Measurements from ENCODE around the gene OR51Q1. TPM values are rescaled to one million over a fixed set of nuclear protein-coding genes. Genes with fewer than 3 reads are reported as not detected.

The OR51Q1 gene
- total RNA-seq, 2 donors from 2014 or later, result not detected

- Histone ChIP-seq H3K27me3 (no peaks in the 10 kb centered on the region), H3K4me3 (no peak within 1 kb of the TSS), H3K27ac (no peak within 1 kb of the TSS), H3K36me3 (replicated peaks in 1 of 2; ENCODE audit: insufficient read depth in 1 of 2, low read depth in 2 of 2) (no peaks in the 10 kb centered on the region), H3K4me1 (no peaks in the 10 kb centered on the region), H3K9me3 (no peaks in the 10 kb centered on the region)
- WGBS, 2 donors, result 9 to 30% methylated on average over 2 of the region's 2 CpGs
- no peak for TF ChIP-seq POLR2A (IDR thresholded peaks at IDR 0.05)
- TF ChIP-seq CTCF (IDR thresholded peaks at IDR 0.05), result no peak
- DNase-seq (no peak), ATAC-seq (no peak)
- intact Hi-C loops (cut with DNase I), result no loop called here
Measured at GRCh38 chr11:5441414-5441813, 19.5 kb downstream of the OR51Q1 start, which contains the start of gene OR51I1. Gene OR51I1, minus strand, starts transcription at chr11:5441514. Its CDS starts 0 bp downstream, at chr11:5441514.

GRCh38 chr11:5443835-5444393 lies 22.0 kb downstream of the OR51Q1 start:
- no peak for ATAC-seq
- 26 to 38% methylated on average over 2 of the region's 2 CpGs for WGBS, 2 donors
- no peak for DNase-seq
- intact Hi-C loops (cut with DNase I), result no loop called here
- Histone ChIP-seq H3K27me3 (no peaks in the 10 kb centered on the region), H3K36me3 (replicated peaks in 1 of 2; ENCODE audit: insufficient read depth in 1 of 2, low read depth in 2 of 2) (no peaks in the 10 kb centered on the region), H3K4me1 (no peaks in the 10 kb centered on the region), H3K27ac (no peak overlapping the region), H3K9me3 (no peaks in the 10 kb centered on the region), H3K4me3 (no peak overlapping the region)
- no peak for TF ChIP-seq CTCF (IDR thresholded peaks at IDR 0.05)
- TF ChIP-seq POLR2A (IDR thresholded peaks at IDR 0.05), result no peak

- WGBS, 2 donors, result 88 to 91% methylated on average over 2 of the region's 2 CpGs
- Histone ChIP-seq H3K27me3 (no peaks in the 10 kb centered on the region), H3K36me3 (replicated peaks in 1 of 2; ENCODE audit: insufficient read depth in 1 of 2, low read depth in 2 of 2) (no peaks in the 10 kb centered on the region), H3K9me3 (no peaks in the 10 kb centered on the region), H3K4me3 (no peak within 1 kb of the TSS), H3K4me1 (no peaks in the 10 kb centered on the region), H3K27ac (no peak within 1 kb of the TSS)
- TF ChIP-seq CTCF (IDR thresholded peaks at IDR 0.05) (no peak), POLR2A (IDR thresholded peaks at IDR 0.05) (no peak)
- intact Hi-C loops (cut with DNase I), result no loop called here
- no peak for ATAC-seq
- DNase-seq, result no peak
Measured at GRCh38 chr11:5449023-5449422, 27.1 kb downstream of the OR51Q1 start, which contains the start of gene OR51I2. Gene OR51I2, plus strand, starts transcription at chr11:5449323. Its CDS starts 4,166 bp downstream, at chr11:5453489.

- Histone ChIP-seq H3K27ac (no peak overlapping the region), H3K27me3 (no peaks in the 10 kb centered on the region), H3K4me1 (no peaks in the 10 kb centered on the region), H3K4me3 (no peak overlapping the region), H3K36me3 (replicated peaks in 1 of 2; ENCODE audit: insufficient read depth in 1 of 2, low read depth in 2 of 2) (no peaks in the 10 kb centered on the region), H3K9me3 (no peaks in the 10 kb centered on the region)
- 36 to 48% methylated on average over 4 of the region's 4 CpGs for WGBS, 2 donors
- intact Hi-C loops (cut with DNase I), result no loop called here
- TF ChIP-seq POLR2A (IDR thresholded peaks at IDR 0.05), result no peak
- TF ChIP-seq CTCF (IDR thresholded peaks at IDR 0.05), result no peak
- no peak for DNase-seq
- ATAC-seq, result no peak
Measured at GRCh38 chr11:5449432-5449831, 27.5 kb downstream of the OR51Q1 start.

- no peak for ATAC-seq
Measured at GRCh38 chr11:5460983-5461621, 39.2 kb downstream of the OR51Q1 start.

More at GRCh38 chr11:5460983-5461621, 39.2 kb downstream of the OR51Q1 start:
- no peak for TF ChIP-seq CTCF (IDR thresholded peaks at IDR 0.05)
- no peak for TF ChIP-seq POLR2A (IDR thresholded peaks at IDR 0.05)
- Histone ChIP-seq H3K27ac (no peak overlapping the region), H3K4me3 (no peak overlapping the region), H3K36me3 (replicated peaks in 1 of 2; ENCODE audit: insufficient read depth in 1 of 2, low read depth in 2 of 2) (no peaks in the 10 kb centered on the region), H3K27me3 (no peaks in the 10 kb centered on the region), H3K4me1 (no peaks in the 10 kb centered on the region), H3K9me3 (no peaks in the 10 kb centered on the region)
- no peak for DNase-seq
- intact Hi-C loops (cut with DNase I), result no loop called here
- 79 to 92% methylated on average over 12 to 14 of the region's 14 CpGs for WGBS, 2 donors
